ACHN (cell line): Measurements from ENCODE around the gene PARD3B.

Source experiments
- DNase-seq: peaks from one replicate; pipeline ENCODE4 v3.0.0-alpha.2; 2015
- in situ Hi-C: cut with HindIII; loops from 2 replicates; pipeline ENCODE4 v1.10.0; 2017; ENCODE audit warnings: low sequenced_read_pairs, low pct_ligation_motif_present, low pct_unique_long_range_greater_than_20kb

Gene PARD3B

DNA sequence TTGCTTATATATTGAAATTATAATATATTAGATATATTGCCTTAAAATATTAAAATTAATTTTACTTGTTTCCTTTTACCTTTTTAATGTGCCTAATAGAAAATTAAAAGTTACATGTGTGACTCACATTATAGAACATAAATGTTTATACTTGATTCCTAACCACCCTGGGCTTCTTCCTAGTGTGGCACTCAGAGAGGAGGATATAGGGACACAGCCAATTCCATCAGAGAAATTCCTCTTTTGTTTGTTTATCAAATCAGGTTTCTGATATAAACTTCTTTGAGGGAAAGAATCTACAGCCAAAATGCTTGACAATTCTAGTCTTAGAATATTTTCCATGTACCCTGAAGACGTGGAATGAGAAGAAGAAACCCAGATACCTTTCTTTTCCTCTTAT is 788.1 kb downstream of the PARD3B start:
- no peak for DNase-seq
- in situ Hi-C loops = no loop called here

DNA sequence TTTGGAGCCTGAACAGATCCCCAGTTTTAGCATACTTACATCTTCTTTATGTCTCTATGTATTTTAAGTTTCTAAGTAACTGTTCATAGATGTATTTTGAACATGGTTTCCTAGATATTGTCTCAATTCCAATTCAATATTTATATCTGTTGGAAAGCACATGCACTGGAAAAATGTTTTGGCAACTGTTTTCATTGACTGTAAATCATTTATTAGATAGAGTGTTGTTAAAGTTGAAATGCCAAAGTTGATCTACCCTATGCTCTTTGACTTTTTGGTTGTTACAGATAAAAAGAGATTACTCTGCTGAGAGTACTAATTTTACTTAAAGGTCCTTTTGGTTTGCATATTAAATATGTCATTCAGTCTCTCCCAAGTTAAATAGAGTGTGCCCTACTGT is 792.0 kb downstream of the PARD3B start:
- in situ Hi-C loops = no loop called here
- DNase-seq = no peak

DNA sequence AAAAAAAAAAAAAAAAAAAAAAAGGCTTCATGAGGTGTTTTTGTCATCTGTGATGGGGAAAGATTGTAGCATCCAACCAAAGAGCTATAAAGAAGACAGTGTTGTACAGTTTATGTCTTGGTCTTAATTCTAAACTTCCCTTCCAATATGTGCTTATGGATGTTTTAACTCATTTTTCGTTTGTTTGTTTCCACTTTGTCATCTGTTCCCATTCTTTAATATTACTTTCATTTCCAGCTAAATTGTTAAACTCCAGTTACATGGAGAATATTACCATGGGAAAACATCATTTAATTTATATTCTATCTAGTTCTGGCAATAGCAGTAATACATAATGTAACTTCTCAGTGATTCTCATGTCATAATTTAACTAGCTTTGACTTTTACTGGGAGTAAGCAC is 792.9 kb downstream of the PARD3B start:
- no peak for DNase-seq
- in situ Hi-C loops = no loop called here

DNA sequence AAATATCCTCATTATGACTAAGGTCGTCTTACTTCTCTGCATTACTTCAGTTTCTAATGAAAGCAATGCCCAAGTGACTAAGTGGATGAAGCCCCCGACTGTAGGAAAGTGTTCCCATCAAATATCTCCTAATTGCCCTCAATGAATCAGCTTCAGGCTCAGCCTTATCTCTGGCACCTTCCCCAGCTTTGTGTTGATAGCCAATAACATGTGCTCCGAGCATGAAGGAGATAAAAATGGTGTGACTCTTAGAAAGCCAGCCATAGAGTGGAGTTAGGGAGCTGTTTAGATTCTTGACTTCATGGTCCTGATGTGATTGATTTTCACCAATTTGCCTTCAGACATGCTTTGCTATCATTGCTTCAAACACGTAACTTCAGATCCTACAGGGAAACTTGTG is 797.8 kb downstream of the PARD3B start:
- DNase-seq = no peak
- in situ Hi-C loops = no loop called here

DNA sequence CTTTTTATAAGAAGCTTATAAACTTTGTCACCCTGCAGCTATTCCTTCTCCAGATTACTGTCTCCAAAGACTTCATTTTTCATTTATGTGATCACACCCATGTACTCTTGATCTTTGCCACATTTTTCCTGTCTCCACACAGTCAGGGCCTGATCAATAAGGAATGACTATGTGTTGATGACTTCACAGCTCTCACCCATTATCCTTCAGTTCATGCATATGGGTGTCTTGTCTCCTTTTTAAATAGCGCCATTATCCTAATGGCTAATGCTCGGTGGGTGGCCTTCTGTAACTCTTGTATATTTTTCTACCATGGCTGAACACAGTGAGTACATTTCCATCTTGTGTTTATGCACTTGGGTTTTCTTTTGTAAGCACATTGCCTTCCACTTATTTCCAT is 801.4 kb downstream of the PARD3B start:
- no peak for DNase-seq
- in situ Hi-C loops = no loop called here

DNA sequence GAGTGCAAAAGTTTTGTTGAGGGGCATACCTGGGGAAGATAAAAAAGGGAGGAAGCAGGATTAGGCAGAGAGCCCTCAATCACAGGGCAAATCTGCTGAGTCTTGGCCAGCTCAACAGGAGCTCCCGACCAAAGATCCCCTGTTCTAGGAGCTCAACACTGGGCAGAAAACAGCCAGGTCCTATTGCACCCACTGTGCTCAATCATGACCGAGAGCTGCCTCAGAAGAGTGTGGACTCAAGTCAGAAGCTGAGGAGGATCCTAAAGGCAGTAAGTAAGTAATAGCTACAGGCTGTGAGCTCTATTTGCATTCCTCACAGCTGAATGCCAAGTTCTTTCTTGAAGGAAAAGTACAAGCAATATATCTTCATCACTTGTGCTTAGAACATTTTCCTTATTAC is 802.6 kb downstream of the PARD3B start:
- in situ Hi-C loops = no loop called here
- DNase-seq = no peak

DNA sequence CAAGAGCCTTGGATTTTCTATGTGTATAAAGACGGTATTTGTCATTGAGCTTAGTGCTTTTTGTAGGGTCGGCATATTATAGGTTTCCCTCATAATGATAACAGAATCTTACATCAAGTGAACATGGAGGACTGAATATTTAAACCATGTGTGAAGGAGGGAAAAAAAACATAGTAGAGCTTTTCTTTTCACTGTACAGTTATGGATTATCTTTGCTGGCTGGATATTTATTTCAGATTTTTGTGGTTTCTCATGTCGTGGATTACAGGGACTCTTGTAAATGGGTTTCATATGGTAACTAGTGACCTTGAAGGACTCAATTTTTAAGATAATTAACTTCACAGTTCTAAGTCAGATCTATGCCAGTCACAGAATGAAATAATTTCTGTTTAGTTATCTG is 806.8 kb downstream of the PARD3B start:
- DNase-seq = no peak
- in situ Hi-C loops = no loop called here

DNA sequence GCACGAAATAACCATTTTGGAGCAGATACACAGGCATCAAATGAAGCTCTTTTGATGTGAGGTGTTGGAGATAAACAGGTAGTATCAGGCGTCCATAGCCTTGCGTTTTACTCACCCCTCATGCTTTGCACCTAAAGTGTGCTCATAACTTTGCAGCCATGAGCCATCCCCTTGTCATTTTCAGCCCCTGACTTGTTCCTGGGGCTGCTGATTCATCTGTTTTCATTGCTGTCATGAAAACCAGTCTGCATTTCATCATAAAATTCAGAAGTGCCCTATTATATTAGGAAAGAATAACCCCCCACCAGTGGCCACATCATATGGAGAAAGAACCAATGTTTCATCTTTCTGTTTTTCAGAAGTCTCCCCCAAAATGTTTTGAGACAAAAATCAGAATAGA is 807.3 kb downstream of the PARD3B start:
- no peak for DNase-seq
- in situ Hi-C loops = no loop called here

DNA sequence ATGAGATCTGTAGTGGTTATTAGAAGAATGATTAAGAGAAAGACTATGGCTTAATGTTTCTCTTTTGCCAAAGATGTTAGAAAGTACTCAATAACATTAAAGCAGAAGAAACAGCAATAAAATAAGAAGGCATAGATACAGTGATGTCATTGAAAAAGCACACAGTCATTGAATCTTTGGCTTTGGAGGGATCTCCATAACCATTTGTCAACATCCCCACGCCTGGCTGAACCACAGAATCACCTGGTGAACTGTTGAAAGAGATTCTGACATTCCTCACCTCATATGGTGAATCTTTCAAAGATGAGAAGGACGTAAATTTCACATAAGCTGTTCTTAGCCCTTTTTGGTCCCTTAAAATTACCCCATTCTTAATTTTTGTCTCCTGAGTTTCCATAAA is 812.5 kb downstream of the PARD3B start:
- in situ Hi-C loops = no loop called here
- no peak for DNase-seq

DNA sequence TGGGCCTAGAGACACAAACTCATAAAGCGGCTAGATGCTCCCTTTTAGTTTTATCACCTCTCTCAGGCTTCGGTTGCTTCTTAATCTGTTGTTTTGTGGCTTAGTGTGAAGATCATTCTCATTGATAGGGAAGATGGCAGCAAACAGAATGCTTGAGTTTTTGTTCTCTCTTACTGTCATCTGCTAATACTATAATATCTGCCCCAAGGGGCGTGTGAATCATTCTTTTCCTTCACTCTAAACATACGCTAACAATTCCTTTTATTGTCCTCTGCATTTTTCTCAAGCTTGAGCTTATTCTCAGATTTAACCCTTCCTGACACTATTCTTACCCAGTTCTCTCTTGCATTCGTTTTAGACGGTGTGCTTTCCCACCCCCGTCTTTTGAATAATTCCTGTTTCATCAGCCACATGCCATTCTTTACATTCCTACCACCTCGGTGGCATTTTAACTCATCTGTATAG is 813.1 kb downstream of the PARD3B start:
- in situ Hi-C loops = no loop called here
- DNase-seq = no peak

DNA sequence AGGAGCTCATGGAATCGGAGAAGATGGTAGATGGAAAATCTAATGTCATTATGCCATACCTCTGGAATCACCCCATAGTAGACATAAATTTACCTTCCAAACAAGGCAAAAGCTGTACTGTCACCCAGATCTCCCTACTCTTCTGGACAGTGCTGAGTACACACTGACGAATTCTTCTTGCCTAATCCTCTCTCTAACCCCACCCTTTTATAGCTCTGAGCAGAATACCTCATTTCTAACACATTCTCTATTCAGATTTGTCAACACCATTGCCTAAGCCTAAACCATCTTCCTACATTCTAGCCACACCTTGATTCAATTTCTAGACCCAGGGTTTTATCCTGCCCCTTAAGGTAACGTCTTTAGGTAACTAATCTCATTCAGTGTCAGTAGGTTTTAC is 816.0 kb downstream of the PARD3B start:
- DNase-seq = no peak
- in situ Hi-C loops = no loop called here

DNA sequence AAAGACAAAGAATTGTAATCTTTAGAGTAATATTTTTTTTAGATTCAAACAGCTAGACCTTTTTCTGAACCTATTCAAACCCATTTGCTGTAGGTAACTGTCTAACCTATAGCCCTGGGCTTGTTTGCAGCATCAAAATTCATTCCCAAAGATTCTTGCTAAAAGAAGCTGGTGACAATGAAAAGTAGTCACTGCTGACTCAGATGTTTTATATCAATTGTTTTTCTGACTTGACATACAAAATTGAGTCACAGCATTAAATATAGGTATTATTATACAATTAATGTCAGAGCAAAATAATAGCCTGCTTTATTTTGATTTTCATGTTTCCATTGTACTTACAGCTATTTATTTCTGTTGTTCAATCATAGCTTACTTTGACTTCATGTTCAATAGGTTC is 816.7 kb downstream of the PARD3B start:
- in situ Hi-C loops = no loop called here
- no peak for DNase-seq

DNA sequence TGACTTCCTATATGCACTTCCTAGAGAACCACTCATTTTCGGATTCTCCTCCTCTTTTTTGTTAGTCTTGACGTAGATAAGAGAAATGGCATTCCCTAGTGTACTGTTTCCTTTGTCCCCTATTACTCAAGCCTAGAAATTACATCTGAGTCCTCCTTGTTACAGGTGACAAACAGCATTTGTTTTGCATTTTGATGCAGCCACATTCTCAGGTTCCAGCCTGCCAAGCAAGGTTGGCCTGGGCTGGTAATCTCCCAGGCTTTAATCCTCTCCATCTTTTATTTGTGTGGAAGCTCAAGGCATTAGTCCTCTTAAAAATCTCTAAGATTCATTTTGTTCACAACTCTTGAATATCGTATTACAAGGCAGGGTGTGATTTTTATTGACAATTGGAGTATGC is 819.0 kb downstream of the PARD3B start:
- in situ Hi-C loops = no loop called here
- no peak for DNase-seq

DNA sequence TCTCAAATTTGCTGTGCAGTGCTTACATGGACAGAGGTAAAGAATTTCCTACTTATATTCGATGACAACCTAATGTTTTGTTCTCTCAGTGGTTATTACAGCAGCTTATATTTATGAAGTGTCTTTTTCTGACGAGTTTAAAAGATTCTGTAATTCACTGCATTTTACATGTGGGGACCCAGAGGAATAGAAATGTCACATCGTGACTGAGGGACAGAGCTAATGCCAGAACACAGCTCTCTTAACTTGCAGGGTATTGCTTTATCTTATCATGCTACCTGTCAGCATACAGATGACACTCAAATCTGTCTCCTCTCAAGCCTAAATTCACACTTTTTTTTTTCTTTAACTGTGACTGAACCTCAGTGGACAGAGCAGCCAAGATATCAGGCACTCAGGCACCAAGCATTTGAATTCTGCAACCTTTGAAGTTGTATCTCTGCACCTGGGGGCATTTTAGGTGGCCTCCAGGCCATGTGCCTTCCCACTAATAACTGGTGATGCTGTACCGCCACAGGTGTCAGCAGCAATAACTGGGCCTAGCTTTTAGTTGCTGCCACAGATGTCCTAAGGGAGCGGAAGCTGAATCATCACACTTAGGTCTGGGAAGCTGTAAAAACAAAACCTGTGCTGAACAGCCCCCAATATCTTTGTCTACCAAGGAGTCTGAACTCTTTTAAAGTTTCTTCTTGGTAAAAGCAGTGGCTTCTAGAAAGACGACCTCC is 821.2 kb downstream of the PARD3B start:
- in situ Hi-C loops = no loop called here
- no peak for DNase-seq

DNA sequence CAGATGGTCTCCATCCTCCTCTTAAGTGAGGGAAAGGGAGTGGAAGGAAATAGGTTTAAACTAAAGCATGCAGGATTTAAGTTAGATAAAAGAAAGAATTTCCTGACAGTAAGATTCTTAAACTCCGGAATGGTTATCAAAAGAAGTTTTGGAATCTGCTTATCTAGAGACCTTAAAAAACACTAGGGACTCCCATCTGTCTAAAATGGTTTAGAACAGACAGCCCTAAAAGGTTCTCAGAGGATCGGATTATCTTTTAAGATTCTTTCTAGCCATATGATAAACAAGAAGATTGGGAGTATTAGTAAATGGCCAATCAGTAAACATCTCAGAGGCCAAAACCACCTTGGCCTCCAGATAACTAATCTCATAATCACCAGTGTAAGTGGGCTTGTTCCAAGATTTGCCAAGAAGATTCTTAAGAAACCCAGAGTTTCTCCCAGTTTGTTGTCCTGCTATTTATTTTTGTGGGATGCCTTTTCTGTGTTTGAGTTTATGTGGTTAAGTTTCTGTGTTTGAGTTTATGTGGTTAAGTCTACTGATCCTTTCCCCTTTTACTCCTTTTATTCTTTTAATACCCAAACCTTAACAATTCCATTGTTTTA is 822.2 kb downstream of the PARD3B start:
- DNase-seq = no peak
- in situ Hi-C loops = no loop called here

DNA sequence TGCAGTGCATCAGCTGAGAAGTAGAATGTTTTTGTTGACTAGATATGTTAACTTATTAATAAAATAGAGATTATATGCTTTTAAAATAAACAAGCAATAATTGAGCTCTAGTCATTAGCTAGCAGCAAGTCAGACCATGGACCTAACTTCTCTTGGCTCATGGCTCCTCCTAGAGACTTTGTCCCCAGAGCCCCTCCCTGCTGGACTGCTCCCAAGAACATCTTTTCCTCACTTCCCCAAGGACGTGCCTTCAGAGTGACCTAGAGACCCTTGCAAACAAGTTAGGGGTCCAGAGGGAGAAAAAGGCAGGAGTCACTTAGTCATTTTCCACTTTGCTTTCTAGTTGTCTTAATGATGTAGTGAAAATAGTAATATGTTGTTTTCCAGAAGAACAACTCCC is 824.5 kb downstream of the PARD3B start:
- in situ Hi-C loops = no loop called here
- DNase-seq = no peak

DNA sequence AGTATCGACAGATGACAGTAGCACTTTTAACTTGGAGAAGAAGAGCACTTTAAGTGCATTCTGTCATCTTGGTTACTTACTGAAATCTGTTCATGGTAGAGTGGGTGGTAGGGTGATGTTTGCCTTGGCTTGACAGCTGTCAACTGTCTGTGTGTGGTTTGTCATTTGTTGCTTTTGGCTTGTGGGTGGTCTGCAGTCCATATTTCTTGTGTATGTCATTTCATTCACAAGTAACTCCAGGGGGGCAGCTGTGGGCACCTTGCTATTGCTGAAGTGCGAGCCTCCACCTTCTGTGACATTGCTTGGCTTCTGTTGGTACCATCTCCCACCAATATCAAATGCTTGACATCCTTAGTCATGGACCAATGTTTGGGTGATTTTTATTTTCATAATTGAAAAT is 825.5 kb downstream of the PARD3B start:
- in situ Hi-C loops = no loop called here
- DNase-seq = no peak

DNA sequence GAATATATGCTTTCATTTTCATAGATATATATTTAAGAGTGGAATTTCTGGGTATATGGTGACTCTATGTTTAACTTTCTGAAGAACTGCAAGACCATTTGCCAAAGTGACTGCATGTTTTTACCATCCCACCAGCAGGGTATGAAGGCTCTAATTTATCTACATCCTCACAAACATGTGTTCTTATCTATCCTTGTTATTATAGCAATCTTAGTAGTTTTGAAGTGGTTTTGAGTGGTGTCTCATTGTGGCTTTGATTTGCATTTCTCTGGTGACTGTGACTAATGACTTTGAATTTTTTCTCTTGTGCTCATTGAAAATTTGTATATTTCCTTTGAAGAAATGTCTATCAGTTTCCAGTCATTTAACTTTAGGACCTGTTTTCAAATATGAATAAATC is 826.9 kb downstream of the PARD3B start:
- DNase-seq = no peak
- in situ Hi-C loops = no loop called here

DNA sequence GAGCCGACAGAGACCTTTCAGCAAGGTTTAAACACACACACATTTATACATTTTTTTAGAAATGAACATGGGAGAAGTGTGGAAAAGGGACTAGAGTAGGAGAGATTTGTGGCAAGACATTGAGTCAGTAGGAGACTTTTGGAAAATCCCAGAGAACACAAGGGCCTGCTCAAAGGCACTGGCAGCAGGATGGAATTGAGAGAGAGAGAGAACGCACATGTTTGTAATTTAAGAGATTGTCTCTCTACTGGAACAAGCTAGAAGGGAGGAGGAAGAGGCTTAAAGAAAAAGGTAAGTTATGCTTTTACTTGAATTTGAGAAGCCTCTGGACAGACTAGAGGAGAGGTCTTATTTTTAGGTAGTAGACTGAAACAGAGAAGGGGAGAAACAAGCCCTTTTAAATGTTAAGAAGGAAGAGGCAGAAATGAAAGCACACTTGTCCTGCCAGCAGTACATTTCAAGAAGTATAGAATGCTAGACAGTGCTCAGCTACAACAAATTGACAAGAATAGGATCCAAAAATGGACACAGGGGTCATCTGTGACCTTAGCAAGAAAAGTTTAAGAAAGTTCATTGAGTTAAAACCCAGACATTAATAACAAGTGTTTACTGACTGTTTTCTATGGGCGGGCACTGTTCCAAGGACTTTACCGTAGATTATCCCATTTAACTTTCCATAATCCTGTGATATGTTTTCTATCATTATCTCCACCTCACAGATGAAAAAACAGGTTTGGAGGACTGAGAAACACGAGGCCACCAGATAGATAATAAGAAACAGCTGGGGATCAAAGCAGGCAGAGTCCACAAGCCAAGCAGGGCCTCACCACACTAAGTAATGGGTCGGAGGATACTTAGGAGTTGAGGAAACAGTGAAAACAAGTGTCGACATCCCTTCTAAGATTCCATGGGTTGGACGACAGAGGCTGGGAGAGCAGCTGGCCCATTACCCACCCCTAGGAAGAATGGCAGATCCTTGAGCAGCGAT is 830.5 kb downstream of the PARD3B start:
- in situ Hi-C loops = no loop called here
- no peak for DNase-seq
